ENCODE data around the gene ZNF493. TPM values are rescaled to one million over a fixed set of nuclear protein-coding genes. Genes with fewer than 3 reads are reported as not detected.

Gene ZNF493
- total RNA-seq: 10 to 100 TPM; 48.1 to 57.0 (median 50.4) TPM
- total RNA-seq (2013): 67.9 TPM

- peaks cover 0 to 3% of the 10 kb centered on the region in 2 donors for H3K9me3 Mint-ChIP-seq
- no peaks in the 10 kb centered on the region for H3K27me3 ChIP-seq (ENCODE audit: control insufficient read depth, insufficient read depth, low read length)
- peak within 1 kb of the TSS; percentile 87 for H3K4me3 ChIP-seq (ENCODE audit: low read length)
- ATAC-seq (peak; percentile 99 to 100 (median 99)), DNase-seq (peak; percentile 90 to 95)
- H3K27ac ChIP-seq (ENCODE audit: low read length): peak within 1 kb of the TSS; percentile 78
- H3K36me3 ChIP-seq (ENCODE audit: control insufficient read depth, insufficient read depth, low read length): peaks cover 3% of the 10 kb centered on the region
- H3K4me3 Mint-ChIP-seq: peak within 1 kb of the TSS; percentile 97
- peaks cover 29 to 43% of the 10 kb centered on the region in 2 donors for H3K4me1 Mint-ChIP-seq
- no peaks in the 10 kb centered on the region for H3K9me3 ChIP-seq (ENCODE audit: control insufficient read depth, insufficient read depth, low read length)
- no peak for TF ChIP-seq CTCF (IDR thresholded peaks at IDR 0.05)
- WGBS (ENCODE audit: insufficient coverage): under 1% methylated on average over 31 of the region's 31 CpGs
- H3K27ac Mint-ChIP-seq: peak within 1 kb of the TSS; percentile 92 to 95
- H3K27me3 Mint-ChIP-seq (ENCODE audit: low read depth in 2 of 2): no peaks in the 10 kb centered on the region
- intact Hi-C loops (cut with micrococcal nuclease): loop anchor here (1.0 to 2.0 kb wide), 4 partner anchors 38 to 832 kb away; partner anchors contain the start of genes ZNF708, ZNF737 and ZNF738
- H3K36me3 Mint-ChIP-seq: no peaks in the 10 kb centered on the region
- H3K4me1 ChIP-seq (ENCODE audit: control insufficient read depth, insufficient read depth, low read length): peaks cover 4% of the 10 kb centered on the region
Measured at GRCh38 chr19:21396893-21397572, at the start of gene ZNF493. ZNF493 (plus strand) TSS chr19:21397133; CDS start chr19:21397238, 105 bp downstream.

GRCh38 chr19:21352830-21353229 is 44.1 kb upstream of the ZNF493 start:
- DNase-seq (no peak), ATAC-seq (no peak)
- H3K27me3 ChIP-seq (ENCODE audit: control insufficient read depth, insufficient read depth, low read length): no peaks in the 10 kb centered on the region
- H3K27ac ChIP-seq (ENCODE audit: low read length): no peak overlapping the region
- Mint-ChIP-seq H3K27ac (no peak overlapping the region), H3K4me3 (no peak overlapping the region), H3K4me1 (peaks cover 0 to 5% of the 10 kb centered on the region in 2 donors), H3K9me3 (peaks cover 0 to 9% of the 10 kb centered on the region in 2 donors), H3K36me3 (peaks cover 11% of the 10 kb centered on the region), H3K27me3 (ENCODE audit: low read depth in 2 of 2) (no peaks in the 10 kb centered on the region)
- WGBS (ENCODE audit: insufficient coverage): no CpG with 5 or more reads among the region's 2 CpGs
- TF ChIP-seq CTCF (IDR thresholded peaks at IDR 0.05): no peak
- intact Hi-C loops (cut with micrococcal nuclease): no loop called here
- peaks cover 6% of the 10 kb centered on the region for H3K9me3 ChIP-seq (ENCODE audit: control insufficient read depth, insufficient read depth, low read length)
- no peaks in the 10 kb centered on the region for H3K4me1 ChIP-seq (ENCODE audit: control insufficient read depth, insufficient read depth, low read length)
- H3K36me3 ChIP-seq (ENCODE audit: control insufficient read depth, insufficient read depth, low read length): no peaks in the 10 kb centered on the region
- H3K4me3 ChIP-seq (ENCODE audit: low read length): no peak overlapping the region

DNA sequence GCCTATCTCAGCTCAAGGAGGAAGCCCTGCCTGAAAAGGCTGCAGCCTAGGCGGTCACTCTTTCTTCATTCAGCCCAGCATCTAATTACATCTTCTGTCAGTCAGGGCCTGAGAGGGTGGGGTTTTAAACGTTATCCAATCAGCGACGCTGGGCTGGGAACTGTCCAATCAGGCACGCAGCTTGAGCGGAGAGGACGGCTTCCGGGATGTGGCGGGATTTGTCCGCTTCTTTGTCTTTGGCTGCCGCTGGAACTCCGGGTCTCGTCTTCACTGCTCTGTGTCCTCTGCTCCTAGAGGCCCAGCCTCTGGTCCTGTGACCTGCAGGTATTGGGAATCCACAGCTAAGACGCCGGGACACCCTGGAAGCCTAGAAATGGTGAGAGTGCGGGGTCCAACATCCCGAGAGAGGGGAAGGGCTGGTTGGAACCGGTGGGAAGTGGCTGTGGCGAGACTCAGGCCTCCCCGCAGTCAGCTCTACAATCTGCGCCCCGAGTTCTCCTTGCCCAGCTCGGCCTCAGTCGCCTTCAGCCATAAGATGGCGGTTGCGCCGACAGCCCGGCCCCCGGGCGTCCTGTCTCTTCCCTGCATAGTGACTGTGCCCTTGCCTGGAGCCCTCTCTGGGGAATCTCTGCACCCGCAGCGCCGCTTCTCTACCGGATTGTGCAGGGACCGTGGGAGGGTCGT is 38.0 kb upstream of the ZNF493 start, which contains the start of gene ZNF738:
TSS of gene ZNF738 (plus strand) at position 233 of the 684 bp plus-strand sequence. CDS start at position 374, 141 bp downstream.
- Histone ChIP-seq H3K4me3 (ENCODE audit: low read length) (peak within 1 kb of the TSS; percentile 85), H3K4me1 (ENCODE audit: control insufficient read depth, insufficient read depth, low read length) (peaks cover 7% of the 10 kb centered on the region), H3K9me3 (ENCODE audit: control insufficient read depth, insufficient read depth, low read length) (no peaks in the 10 kb centered on the region), H3K27me3 (ENCODE audit: control insufficient read depth, insufficient read depth, low read length) (no peaks in the 10 kb centered on the region), H3K27ac (ENCODE audit: low read length) (peak within 1 kb of the TSS; percentile 83), H3K36me3 (ENCODE audit: control insufficient read depth, insufficient read depth, low read length) (peaks cover 14% of the 10 kb centered on the region)
- Mint-ChIP-seq H3K4me1 (peaks cover 18% of the 10 kb centered on the region in 2 donors), H3K36me3 (peaks cover 9% of the 10 kb centered on the region), H3K4me3 (peak within 1 kb of the TSS; percentile 99), H3K9me3 (no peaks in the 10 kb centered on the region), H3K27me3 (ENCODE audit: low read depth in 2 of 2) (no peaks in the 10 kb centered on the region), H3K27ac (peak within 1 kb of the TSS; percentile 94 to 96)
- no peak for TF ChIP-seq CTCF (IDR thresholded peaks at IDR 0.05)
- under 1% methylated on average over 35 of the region's 36 CpGs for WGBS (ENCODE audit: insufficient coverage)
- DNase-seq (peak; percentile 85 to 91), ATAC-seq (peak; percentile 97 to 98 (median 98))
- intact Hi-C loops (cut with micrococcal nuclease): loop anchor here (1.0 to 2.0 kb wide), 3 partner anchors 30 to 146 kb away; partner anchors contain the start of genes ZNF429, ZNF493 and ZNF708

All from natural killer cell (primary cell).